GM12878 (cell line): Measurements from ENCODE around the gene LGALS1.

Source experiments
- MYB ChIP-seq: fragments of 150-350 bp; IDR thresholded peaks from 2 replicates; pipeline ENCODE4 v1.6.1; 2014; ENCODE audit warnings: mild to moderate bottlenecking, low read depth, low read length, borderline replicate concordance
- POLR2A ChIP-seq: IDR thresholded peaks from 2 replicates; pipeline ENCODE4 v1.6.1; 2011; ENCODE audit warnings: low read depth, mild to moderate bottlenecking, low read length

DNA sequence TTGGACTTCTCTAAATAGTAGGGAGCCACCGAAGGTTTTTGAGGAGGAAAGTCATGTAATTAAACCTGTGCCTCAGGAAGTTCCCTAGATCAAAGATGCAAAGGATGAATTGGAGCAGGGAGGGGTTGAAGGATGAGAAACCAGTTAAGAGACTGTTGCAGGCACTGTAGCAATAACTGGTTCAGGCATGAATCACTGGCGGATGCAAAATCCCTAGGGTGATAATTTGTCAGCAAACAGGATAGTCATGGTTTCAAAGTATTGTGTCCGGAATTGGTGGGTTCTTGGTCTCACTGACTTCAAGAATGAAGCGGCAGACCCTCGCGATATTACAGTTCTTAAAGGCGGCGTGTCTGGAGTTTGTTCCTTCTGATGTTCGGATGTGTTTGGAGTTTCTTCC lies 41.3 kb downstream of the LGALS1 start:
- TF ChIP-seq MYB (no peak), POLR2A (no peak)
